EH (cell line): Measurements from ENCODE around the gene DGKA.

Experiments used
- DNase-seq: peaks from one replicate; pipeline ENCODE4 v3.0.0-alpha.2; 2015; ENCODE audit warnings: low read depth

The DGKA gene

GRCh38 chr12:55931780-55932550 is 1.0 kb downstream of the DGKA start:
- peak; percentile 56 for DNase-seq

DNA sequence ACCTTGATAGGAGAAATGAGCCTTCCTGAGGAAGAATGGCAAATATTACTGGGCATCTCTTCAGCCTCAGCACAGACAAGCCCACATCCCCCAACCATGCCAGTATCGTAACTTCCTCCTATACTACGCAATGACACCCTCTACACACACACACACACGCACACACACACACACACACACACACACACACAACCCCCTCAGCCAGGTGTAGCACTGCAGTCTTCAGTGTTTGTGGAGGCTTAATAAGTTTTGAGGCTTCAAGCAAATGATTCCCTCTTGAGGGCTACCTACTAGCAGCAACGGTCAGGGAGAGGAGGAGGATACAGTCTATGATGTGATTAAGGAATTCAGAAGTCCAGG is 1.6 kb downstream of the DGKA start:
- peak; percentile 37 for DNase-seq

DNA sequence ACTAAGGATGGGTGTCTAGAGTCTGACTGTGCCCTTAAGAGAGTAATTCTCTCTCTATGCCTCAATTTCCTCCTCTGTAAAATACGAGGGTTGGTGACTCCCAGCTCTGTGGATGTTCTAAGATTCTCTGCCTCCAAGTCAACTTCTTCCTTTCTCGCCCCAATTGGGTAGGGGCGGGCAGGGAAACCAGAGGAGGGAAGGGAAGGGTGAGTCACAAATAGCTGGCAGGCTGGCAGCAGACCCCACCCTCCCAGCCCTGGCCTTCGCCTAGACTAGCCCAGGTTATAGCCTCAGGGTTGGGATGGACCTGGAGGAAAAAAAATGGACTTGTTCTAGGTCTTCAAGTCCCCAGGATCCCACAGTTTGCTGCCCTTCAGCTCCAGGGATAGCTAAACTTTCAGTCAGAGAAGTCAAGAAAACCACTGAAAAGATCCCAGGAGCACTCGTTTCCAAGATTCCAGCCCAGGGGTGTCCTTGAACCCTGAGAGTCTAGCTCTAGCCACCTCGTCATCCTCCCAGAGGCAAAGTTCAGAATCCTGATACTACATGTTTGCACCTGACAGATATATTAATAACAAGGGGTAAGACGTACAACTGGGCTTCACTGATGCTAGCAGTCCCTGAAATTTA is 2.3 kb downstream of the DGKA start:
- peak; percentile 58 for DNase-seq

GRCh38 chr12:55933799-55934742 is 3.1 kb downstream of the DGKA start:
- DNase-seq: peak; percentile 20

GRCh38 chr12:55934773-55935172 is 3.8 kb downstream of the DGKA start:
- no peak for DNase-seq

GRCh38 chr12:55935738-55936151 is 4.8 kb downstream of the DGKA start:
- no peak for DNase-seq

DNA sequence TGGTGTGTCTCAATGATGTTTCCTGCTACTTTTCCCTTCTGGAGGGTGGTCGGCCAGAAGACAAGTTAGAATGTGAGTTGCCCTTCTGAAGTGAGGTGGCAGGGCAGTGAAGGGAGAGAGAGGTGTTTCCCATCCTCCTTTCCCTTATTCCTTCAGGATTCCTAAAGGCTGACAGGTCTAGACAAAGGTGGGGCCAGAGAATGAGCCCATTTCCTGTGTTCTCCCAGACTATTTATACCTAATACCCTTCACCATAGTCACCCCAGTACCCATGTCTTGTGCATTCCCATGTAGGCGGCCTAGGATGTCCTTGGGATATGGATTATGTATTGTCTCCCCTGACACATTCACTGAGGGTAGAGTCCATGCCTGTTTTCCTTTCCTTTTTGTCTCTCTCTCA is 7.0 kb downstream of the DGKA start:
- DNase-seq: peak; percentile 40

DNA sequence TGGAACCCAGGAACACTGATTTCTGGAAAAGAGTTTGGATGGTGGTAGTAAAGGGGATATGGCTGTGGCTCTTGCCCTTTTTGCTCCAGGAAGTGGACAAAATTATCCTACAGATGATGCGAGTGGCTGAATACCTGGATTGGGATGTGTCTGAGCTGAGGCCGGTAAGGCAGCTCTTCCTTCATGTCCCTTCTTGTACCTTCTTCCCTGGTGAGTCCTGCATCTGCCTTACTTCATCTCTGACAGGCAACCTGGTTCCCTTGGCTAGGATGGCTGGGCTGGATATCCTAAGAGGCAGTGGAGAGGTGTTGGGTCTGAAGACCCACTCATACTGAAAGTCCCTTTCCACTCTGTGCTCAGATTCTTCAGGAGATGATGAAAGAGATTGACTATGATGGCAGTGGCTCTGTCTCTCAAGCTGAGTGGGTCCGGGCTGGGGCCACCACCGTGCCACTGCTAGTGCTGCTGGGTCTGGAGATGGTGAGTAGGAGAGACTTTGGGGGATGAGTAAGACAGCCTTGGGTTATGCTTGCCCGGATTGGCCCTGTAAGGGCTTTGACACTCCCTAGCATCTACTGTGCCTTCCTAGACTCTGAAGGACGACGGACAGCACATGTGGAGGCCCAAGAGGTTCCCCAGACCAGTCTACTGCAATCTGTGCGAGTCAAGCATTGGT is 8.0 kb downstream of the DGKA start:
- no peak for DNase-seq

GRCh38 chr12:55940065-55940732 is 9.2 kb downstream of the DGKA start:
- DNase-seq: peak; percentile 84

- DNase-seq: no peak
Observed at GRCh38 chr12:55942055-55942454, 11.1 kb downstream of the DGKA start.

GRCh38 chr12:55942577-55943136 is 11.7 kb downstream of the DGKA start:
- DNase-seq: no peak

DNA sequence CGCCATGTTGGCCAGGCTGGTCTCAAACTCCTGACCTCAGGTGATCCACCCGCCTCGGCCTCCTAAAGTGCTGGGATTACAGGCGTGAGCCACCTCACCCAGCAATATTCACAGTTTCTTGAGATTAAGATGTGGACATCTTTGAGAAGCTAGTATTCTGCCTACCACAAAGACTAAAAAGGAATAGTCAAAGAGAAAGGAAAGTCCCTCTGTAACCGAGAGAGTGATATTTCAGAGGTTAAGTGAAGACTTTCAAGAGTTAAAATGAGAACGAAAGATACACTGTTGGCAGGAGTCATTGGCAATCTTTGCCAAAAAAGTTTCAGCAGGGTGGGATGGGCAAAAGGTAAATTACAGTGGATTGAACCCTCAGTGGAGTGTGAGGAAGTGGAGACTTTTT is 15.6 kb downstream of the DGKA start:
- DNase-seq: no peak

GRCh38 chr12:55955344-55955743 is 24.4 kb downstream of the DGKA start:
- no peak for DNase-seq

DNA sequence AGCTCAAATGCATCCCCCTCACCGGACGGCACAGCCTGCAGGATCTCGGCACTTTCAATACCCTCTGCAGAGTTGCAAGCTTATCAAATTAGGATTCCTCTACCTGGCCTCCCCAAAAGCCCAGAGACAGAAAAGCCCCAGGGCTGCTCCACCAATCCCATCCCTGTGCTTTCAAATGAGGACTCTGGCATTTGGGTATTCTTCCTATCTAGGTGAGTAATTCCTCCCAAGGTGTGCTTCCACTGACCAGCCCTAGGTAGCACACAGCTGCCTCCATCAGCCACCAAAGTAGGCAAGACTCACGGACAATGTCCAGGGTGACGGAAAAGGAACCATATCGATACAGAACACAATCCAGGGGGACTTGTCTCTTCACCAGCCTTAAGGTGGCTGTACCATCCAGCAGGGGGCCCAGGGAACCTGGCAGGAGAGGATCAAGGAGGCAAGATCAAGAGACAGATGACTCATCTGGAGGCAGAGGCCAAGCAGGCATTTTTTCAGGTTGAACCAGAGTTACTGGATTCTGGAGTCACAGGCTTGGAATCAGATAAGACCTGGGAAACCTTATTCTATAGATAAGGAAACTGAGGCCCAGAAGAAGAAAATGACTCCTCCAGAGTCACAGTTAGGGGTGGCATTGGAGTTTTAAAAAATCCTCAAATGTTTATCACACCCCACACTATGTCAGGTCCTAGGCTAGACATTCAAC is 25.0 kb downstream of the DGKA start:
- DNase-seq: peak; percentile 63

GRCh38 chr12:55957106-55957859 is 26.3 kb downstream of the DGKA start:
- DNase-seq: no peak

- no peak for DNase-seq
Observed at GRCh38 chr12:55963760-55964159, 32.8 kb downstream of the DGKA start.

DNA sequence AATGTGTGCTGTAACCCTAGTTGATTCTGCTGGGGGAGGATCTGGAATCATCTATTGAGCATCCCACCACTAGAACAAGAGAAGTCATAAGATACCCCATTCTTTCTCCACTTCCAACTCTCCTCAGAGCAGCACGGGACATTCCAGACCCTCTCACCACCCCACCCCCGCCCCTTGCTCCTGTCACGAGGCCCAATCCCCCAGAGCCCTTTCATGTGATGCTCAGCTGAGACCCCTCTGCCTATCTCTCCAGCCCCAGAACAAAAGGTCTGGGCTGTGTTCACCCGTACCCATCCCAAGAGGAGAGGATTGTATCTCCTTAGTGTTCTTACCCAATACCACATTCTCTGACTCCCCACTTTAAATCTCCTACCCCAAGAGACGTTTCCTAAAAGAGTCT is 34.3 kb downstream of the DGKA start:
- DNase-seq: no peak

DNA sequence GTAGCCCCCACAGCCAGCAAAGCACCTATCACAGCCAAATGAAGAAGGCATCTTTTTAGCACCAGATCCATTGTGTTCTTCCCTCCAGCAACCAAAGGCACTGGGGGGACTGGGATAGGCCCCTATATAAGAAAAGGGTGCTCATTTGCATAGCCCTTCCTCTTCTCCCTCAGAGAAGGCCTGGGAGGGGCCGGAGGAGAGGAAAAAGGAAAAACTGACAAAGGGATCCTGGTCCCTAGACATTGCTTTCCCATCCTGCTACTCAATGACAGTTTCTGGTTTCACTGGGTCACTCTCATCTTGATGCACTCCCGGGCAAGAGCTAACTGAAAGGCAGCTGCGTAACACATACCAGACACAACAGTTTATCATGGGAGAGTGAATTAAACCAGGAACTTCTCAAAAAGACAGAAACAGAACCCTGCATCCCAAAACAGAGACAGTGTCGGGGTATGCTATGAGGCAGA is 35.0 kb downstream of the DGKA start, which contains the start of gene PMEL:
TSS of gene PMEL (minus strand) at position 102 of the 467 bp plus-strand sequence. CDS start at position 71, 31 bp downstream.
- peak; percentile 27 for DNase-seq
